ENCODE data around the gene EIF4H.
"Not testable (repeated sequence)": the region's sequence is repeated elsewhere in the genome, so short reads cannot be mapped to it uniquely, and the experiment has no call there.

DNA sequence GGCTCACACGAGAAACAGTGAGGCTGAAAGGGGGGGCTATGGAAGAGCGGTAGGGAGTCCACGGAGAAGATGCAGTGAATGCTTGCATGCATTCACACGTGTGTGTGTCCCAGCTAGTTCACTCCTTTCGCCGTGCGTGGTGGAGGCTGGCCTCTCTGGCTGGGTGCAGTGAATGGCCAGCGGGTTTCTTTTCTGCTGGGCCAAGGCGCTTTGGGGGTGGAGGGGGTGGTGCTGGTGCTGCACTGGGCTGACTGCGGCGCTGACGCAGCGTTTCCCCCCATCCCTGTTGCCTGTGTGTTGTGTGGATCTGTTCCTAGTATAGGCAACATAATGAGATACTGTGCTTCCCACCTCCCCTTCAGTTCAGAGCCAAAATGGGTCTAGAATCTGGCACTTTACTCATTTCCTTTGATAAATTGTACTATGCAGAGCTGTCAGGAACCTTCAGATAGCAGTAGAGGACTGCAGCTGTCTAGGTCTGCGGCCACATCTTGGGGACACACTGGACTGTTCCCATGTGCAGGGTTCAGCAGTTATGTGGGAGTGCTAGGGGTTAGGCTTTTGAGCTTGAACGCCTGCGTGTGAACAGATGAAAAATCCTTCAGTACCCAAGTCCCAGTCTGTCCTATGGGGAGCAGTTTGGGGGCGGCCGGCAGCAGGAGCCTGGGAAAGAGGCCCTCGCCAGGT is 22.0 kb downstream of the EIF4H start:
- TF ChIP-seq POLR2AphosphoS5, POLR2A (IDR thresholded peaks at IDR 0.05; ENCODE audit: low read depth, low read length): not testable (repeated sequence)

Measured in GM12892 (cell line).